HG02973 (cell line): Measurements from ENCODE around the gene POLH.
"Not testable (repeated sequence)": the region's sequence is repeated elsewhere in the genome, so short reads cannot be mapped to it uniquely, and the experiment has no call there.

ENCODE experiments used
- ATAC-seq: cut with Tn5 transposase; IDR thresholded peaks from one replicate; pipeline ENCODE4 v1.9.1; 2021; ENCODE audit warnings: moderate library complexity; ENCODE audit not compliant: unreplicated experiment

POLH gene

DNA sequence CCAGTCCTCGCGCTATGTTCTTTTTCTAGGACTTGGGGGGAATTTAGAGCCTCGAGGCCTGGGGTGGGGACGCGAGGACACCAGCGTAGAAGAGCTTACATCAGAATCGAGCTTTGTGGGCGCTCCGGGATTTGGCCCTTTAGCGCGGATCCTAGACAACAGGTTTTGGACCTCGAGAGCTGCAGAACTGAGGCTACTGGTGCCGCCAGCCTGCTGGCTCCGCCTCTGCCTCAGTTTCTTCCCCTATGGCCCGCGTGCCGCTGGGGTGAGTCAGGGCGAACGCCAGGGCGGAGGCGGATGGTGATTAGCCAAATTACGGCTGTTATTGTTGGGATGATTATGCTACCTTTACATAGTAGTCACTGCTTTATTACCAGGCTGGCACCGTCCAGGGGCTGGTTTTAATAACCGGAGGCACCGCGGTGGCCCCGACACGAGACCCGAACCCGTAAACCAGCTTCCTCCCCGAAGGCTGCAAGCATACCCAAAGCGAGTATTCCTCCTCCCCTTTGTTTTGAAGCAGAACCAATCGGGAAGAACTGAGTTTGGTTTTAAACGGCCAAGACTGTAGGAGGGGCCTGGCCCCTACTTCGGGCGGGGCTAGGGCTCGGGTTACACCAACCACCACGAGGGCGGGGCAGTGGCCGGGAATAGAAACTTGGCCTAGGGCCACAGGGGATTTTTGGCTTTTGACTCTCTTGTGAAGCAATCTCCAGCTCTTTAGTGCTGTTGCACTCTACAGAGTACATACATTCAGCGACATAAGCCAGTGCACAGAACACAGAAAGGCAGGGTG lies 53.7 kb downstream of the POLH start:
- ATAC-seq: peak; percentile 60

DNA sequence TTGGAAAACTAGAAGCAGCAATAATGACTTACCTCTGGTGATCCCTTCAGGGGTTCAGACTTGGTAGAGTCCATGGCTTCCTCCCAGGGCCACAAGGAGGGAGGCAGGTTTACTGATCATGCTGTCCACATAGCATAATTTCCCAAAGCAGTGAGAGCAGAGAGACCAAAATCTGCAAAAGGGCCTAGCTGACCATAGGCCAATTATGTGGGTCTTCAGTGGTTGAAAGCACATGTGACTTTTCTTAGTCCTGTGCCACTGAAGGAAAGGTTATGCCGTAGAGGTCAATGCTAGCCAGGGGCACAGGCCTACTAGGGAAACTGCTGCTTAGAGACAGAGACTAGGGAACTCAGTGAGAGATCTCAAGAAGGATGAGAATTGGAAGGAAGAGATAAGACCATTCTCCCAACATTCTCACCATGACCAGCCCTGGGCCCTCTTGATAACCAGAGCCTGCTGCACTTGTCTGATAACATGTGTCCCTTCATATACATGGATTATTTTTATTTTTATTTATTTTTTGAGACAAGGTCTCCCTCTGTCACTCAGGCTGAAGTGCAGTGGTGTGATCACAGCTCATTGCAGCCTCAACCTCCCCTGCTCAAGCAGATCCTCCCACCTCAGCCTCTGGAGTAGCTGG lies 55.1 kb downstream of the POLH start:
- ATAC-seq: no peak

DNA sequence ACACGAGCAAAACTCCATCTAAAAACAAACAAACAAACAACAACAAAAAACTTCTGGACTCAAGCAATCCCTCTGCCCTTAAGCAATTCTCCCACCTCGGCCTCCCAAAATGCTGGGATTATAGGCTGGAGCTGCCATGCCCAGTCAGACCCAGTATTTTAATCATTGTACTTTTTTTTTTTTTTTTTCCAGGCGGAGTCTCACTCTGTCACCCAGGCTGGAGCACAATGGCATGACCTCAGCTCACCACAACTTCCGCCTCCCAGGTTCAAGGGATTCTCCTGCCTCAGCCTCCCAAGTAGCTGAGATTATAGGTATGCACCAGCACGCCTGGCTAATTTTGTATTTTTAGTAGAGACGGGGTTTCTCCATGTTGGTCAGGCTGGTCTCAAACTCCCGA lies 57.0 kb downstream of the POLH start:
- ATAC-seq: not testable (repeated sequence)

DNA sequence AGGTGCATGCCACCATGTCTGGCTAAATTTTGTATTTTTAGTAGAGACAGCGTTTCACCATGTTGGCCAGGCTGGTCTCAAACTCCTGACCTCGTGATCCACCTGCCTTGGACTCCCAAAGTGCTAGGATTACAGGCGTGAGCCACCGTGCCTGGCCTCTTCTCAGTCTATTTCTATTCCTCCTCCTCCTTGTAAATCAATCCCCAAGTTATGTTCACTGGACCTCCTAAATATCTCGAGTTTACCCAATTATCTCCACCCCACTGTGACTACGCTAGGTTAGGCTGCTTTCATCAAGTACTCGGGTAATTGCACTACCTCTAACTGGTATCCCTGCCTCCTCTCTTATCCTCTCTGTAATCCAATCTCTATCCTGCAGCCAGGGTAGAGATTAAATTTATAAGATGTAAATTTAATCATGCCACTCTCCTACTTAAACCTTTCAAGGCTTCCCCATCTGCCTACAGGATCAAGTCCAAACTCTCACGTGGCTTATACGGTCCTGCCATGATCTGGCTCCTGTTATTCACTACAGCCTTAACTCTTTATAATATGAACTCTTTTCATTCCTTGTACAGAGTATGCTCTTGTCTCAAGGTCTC lies 58.8 kb downstream of the POLH start:
- no peak for ATAC-seq

DNA sequence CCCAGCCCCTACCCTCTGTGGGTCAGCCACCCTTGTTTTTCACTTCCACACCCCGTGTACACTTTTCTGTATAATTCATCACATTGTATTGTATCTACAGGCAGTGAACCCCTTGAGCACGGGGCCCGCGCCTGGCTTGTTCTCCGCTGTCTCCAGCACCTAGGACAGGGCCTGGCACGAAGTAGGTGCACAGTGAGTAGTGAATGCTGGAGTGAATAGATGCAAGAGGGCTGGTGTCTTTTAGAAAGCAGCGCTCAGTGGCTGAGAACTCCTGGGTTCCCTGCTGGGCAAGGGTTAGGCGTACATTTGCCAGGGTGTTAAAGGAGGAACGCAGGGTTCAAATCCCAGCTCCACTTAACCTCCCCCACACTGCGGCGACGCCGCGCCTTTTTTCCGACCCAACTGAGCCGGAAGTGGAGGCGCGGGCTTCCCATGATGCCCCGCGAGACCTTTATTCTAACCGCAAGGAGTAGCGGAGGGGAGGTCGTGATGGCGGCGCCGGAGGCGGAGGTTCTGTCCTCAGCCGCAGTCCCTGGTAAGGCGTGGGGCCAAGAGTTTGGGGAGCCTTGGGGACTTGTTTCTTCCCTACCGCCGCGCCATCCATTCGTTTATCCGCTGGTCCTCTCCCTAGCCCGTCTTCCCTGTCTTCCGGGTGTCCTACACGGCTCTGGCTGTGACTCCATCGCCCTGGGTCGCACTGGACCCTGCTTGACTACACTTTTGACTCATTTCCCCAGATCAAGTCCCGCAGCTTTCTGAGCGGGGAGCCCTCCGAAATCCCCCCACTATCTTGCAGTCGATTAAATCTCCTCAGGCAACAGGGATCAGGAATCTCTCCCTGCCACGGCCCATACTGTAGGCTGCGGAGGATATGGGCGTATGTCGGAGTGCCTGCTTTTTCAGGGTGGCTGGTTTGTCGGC lies 59.7 kb downstream of the POLH start, which contains the start of gene MAD2L1BP:
TSS of gene MAD2L1BP (plus strand) at position 454 of the 921 bp plus-strand sequence. CDS start at position 490, 36 bp downstream.
- ATAC-seq: peak; percentile 59

DNA sequence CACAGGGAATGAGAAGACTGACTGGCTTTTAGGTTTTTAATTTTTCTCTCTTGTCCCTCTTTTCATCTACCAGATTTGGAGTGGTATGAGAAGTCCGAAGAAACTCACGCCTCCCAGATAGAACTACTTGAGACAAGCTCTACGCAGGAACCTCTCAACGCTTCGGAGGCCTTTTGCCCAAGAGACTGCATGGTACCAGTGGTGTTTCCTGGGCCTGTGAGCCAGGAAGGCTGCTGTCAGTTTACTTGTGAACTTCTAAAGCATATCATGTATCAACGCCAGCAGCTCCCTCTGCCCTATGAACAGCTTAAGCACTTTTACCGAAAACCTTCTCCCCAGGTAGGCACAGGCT lies 60.3 kb downstream of the POLH start:
- no peak for ATAC-seq

DNA sequence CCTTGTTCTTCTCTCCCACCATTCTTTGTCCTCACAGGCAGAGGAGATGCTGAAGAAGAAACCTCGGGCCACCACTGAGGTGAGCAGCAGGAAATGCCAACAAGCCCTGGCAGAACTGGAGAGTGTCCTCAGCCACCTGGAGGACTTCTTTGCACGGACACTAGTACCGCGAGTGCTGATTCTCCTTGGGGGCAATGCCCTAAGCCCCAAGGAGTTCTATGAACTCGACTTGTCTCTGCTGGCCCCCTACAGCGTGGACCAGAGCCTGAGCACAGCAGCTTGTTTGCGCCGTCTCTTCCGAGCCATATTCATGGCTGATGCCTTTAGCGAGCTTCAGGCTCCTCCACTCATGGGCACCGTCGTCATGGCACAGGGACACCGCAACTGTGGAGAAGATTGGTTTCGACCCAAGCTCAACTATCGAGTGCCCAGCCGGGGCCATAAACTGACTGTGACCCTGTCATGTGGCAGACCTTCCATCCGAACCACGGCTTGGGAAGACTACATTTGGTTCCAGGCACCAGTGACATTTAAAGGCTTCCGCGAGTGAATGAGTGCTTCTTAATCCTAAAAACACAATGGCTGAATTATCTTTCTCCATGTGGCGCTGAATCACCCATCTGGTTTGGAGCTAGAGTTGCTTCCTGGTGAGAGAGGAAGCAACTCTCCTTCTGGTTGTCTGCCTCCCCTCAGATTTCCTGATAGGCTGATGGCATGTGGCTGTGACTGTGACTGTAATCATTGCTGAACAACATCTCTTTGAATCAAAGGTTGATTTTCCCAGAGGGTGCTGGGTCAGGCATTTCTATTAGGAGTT lies 64.2 kb downstream of the POLH start:
- ATAC-seq: no peak

DNA sequence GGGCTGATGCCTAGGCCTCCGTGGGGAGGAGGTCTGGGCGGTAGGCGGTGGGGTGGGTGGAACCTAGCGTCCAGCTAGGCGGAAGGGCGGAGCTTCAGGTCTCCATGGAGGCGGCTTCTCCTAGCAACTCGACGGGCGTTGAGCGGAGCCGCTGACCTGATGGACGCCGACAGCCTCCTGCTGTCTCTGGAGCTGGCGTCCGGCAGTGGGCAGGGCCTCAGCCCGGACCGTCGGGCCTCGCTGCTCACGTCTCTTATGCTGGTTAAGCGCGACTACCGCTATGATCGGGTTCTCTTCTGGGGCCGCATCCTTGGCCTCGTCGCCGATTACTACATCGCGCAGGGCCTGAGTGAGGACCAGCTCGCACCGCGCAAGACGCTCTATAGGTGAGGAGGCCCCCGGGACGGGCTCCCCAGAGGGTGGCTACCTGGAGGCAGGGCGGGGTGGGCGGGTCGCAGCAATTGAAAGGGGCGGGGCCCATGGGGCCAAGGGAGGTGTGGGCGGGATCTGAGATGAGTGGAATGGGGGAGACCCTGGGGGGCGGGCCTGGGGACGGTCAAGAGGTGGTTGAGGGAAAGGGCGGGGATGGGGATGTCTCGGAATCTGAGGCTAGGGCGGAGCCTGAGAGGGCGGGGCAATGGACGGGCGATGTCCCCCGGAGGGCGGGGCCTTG lies 69.1 kb downstream of the POLH start, which contains the start of gene RSPH9:
TSS of gene RSPH9 (plus strand) at position 97 of the 673 bp plus-strand sequence. CDS start at position 160, 63 bp downstream.
- no peak for ATAC-seq

DNA sequence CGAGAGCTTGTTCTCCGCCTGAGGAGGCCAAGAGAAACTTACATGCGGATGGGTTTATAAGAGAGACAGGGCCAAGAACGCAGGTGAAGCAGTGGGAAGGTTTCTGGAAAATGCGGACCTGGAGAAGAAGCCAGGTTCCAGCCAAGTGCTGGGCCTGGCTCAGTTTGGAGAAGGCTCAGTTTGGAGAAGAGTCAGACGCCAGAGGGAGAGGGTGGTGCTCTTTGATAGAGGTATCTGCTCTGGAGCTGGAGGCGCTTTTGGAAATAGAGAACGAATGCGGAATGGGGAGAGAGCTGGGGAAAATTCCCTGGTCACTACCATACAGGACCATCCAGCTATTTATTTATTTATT lies 69.6 kb downstream of the POLH start:
- ATAC-seq: no peak

DNA sequence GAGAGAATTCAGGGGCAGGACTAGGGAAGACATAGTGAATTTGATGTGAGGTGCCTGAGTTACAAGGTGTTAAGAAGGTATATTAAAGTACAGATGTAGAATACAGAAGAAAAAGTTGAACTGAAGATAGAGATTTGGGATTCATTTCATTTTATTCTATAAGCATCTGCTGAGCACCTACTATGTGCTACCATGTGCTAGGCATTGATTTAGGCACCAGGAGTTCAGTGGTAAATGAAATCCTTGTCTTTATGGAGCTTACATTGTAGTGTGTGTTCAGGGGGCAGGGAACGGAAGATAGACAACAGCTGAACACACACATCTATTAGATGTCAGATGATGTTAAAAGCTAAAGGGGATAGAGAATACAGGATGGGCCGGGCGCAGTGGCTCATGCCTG lies 71.6 kb downstream of the POLH start:
- no peak for ATAC-seq

DNA sequence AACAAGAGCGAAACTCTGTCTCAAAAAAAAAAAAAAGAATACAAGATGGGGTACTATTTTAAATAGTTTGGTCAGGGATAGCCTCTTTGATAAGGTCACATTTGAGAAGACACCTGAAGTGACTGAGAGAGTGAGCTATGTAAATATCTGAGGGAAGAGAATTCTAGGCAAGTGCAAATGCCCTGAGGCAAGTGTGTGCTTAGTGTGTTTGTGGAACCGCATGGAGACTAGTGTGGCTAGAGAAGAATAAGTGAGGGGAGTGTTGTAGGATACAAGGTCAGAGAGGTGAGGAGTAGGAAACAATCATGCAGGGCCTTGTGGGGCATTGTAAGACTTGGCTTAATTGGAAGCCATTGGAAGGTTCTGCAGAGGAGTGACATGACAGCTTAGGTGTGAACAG lies 72.3 kb downstream of the POLH start:
- no peak for ATAC-seq

DNA sequence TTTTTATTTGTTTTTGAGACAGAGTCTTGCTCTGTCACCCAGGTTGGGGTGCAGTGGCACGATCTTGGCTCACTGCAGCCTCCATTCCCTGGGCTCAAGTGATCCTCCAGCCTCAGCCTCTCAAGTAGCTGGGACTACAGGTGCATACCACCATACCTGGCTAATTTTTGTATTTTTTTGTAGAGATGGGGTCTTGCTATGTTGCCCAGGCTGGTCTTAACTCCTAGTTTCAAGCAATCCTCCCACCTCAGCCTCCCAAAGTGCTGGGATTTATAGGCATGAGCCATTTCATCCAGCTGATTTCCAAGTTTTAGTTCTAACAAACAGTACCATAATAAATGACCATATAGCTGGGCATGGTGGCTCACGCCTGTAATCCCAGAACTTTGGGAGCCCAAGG lies 76.8 kb downstream of the POLH start:
- ATAC-seq: not testable (repeated sequence)

DNA sequence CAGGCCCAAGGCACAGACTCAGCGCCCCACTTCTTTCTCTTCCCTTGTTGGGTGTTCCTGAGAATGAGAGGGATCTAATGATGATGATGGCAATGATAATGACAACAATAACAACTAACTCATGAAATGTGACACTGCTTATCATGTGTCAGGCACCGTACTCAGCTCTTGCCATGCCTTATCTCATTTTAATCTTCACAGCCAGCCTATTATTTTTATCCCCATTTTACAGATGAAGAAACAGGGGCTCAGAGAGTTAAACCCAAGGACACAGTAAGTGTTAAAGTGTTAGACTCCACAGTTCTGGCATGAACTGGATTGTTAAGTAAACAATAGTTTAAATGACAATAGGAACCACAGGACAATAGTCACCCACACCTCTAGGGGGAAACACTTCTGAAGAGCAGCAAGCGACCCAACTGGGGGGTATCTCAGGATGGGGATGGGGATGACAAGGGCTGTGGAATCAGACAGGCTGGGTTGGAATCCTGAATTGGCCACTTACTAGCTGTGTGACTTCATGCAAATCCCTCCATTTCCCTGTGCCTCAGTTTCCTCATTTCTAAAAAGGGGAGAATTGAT lies 81.3 kb downstream of the POLH start:
- no peak for ATAC-seq

DNA sequence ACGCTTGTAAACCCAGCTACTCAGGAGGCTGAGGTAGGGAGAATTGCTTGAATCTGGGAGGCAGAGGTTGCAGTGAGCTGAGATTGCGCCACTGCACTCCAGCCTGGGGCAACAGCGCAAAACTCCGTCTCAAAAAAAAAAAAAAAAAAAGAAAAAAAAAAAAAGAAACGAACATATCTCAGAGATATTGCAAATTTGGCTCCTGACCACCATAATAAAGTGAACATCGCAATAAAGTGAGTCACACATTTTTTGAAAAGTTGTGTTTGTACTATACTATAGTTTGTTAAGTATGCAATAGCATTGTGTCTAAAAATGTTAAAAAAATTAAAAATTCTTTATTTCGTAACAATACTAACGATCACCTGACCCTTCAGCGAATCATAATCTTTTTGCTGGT lies 82.2 kb downstream of the POLH start:
- ATAC-seq: no peak

DNA sequence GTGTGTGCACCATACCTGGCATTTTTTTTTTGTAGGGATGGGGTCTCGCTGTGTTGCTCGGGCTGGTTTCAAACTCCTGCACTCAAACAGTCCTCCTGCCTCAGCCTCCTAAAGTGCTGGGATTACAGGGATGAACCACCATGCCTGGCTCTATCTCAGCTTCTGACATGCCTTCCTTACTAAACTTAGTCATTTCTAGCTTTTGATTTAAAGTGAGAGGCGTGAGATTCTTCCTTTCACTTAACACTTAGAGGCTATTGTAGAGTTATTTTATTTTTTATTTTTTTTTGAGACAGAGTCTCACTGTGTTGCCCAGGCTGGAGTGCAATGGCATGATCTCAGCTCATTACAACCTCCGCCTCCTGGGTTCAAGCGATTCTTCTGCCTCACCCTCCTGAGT lies 87.0 kb downstream of the POLH start:
- ATAC-seq: not testable (repeated sequence)
